GM12872 (cell line): ENCODE results near the gene RXFP1.
A peak's percentile ranks its signal among the peaks of the same experiment; 100 is the strongest.

ENCODE experiments used
- CTCF ChIP-seq: IDR thresholded peaks from 3 replicates; pipeline ENCODE4 v1.5.1; 2011; ENCODE audit warnings: low read depth, mild to moderate bottlenecking, low read length, moderate library complexity; ENCODE audit not compliant: insufficient read depth

RXFP1 gene

GRCh38 chr4:158521484-158522088 is at the start of gene RXFP1:
TSS of gene RXFP1 (plus strand) at chr4:158521882. CDS start at chr4:158521977, 95 bp downstream.
- TF ChIP-seq CTCF = no peak

- no peak for TF ChIP-seq CTCF
Observed at GRCh38 chr4:158481811-158482210, 39.9 kb upstream of the RXFP1 start.

- no peak for TF ChIP-seq CTCF
Observed at GRCh38 chr4:158484173-158484885, 37.4 kb upstream of the RXFP1 start.

GRCh38 chr4:158490629-158491028 is 31.1 kb upstream of the RXFP1 start:
- TF ChIP-seq CTCF = no peak

- no peak for TF ChIP-seq CTCF
Observed at GRCh38 chr4:158492391-158492790, 29.3 kb upstream of the RXFP1 start.

GRCh38 chr4:158496030-158496741 is 25.5 kb upstream of the RXFP1 start:
- peak; percentile 73 for TF ChIP-seq CTCF

GRCh38 chr4:158500054-158500453 is 21.6 kb upstream of the RXFP1 start:
- TF ChIP-seq CTCF = no peak
